ENCODE measurements around the gene SLC9B2.

- TF ChIP-seq CTCF (conservative IDR thresholded peaks at IDR 0.05), result no peak
- no peak for TF ChIP-seq EZH2 (IDR thresholded peaks at IDR 0.05; ENCODE audit: low read depth)
These were observed 8.6 kb downstream of the SLC9B2 start for GRCh38 chr4:103067841-103068547.

All from PC-9 (cell line).